ENCODE results near the gene HTR7. TPM values are rescaled to one million over a fixed set of nuclear protein-coding genes. Genes with fewer than 3 reads are reported as not detected.

Gene HTR7
- total and polyA plus RNA-seq, 5 experiments from 2014 or later, result 0.07 TPM; not detected in 4

- Mint-ChIP-seq H3K9me3 (no peaks in the 10 kb centered on the region), H3K27me3 (peaks cover 0 to 4% (median 0%) of the 10 kb centered on the region in 5 donors), H3K4me3 (no peak overlapping the region), H3K4me1 (peaks cover 0 to 10% (median 0%) of the 10 kb centered on the region in 4 donors), H3K27ac (no peak overlapping the region), H3K36me3 (no peaks in the 10 kb centered on the region)
- ATAC-seq (no peak), DNase-seq (no peak)
- POLR2A ChIA-PET, result no interaction called here
Observed at GRCh38 chr10:90788199-90788491, 69.7 kb downstream of the HTR7 start.

- no peak for ATAC-seq
- Mint-ChIP-seq H3K27me3 (peaks cover 0 to 4% (median 0%) of the 10 kb centered on the region in 5 donors), H3K4me1 (peaks cover 0 to 10% (median 0%) of the 10 kb centered on the region in 4 donors), H3K27ac (no peak overlapping the region), H3K36me3 (no peaks in the 10 kb centered on the region), H3K4me3 (no peak overlapping the region), H3K9me3 (no peaks in the 10 kb centered on the region)
- peak in 5 of 10 donors; percentile 7 to 32 (median 21) for DNase-seq
- POLR2A ChIA-PET, result no interaction called here
Observed at GRCh38 chr10:90787393-90788198, 70.2 kb downstream of the HTR7 start.

- H3K4me3 Mint-ChIP-seq, result no peak overlapping the region
- DNase-seq, result no peak
- no peaks in the 10 kb centered on the region for H3K36me3 Mint-ChIP-seq
- no peaks in the 10 kb centered on the region for H3K9me3 Mint-ChIP-seq
- POLR2A ChIA-PET, result no interaction called here
- peaks cover 0 to 4% (median 0%) of the 10 kb centered on the region in 5 donors for H3K27me3 Mint-ChIP-seq
- H3K27ac Mint-ChIP-seq, result no peak overlapping the region
- ATAC-seq, result no peak
- peaks cover 0 to 10% (median 0%) of the 10 kb centered on the region in 4 donors for H3K4me1 Mint-ChIP-seq
Observed at GRCh38 chr10:90785782-90786181, 72.1 kb downstream of the HTR7 start.

GRCh38 chr10:90784771-90785170, 73.1 kb downstream of the HTR7 start:
- H3K4me1 Mint-ChIP-seq, result peaks cover 0 to 10% (median 0%) of the 10 kb centered on the region in 4 donors
- no peak overlapping the region for H3K27ac Mint-ChIP-seq
- POLR2A ChIA-PET, result no interaction called here
- no peak overlapping the region for H3K4me3 Mint-ChIP-seq
- H3K9me3 Mint-ChIP-seq, result no peaks in the 10 kb centered on the region
- H3K36me3 Mint-ChIP-seq, result no peaks in the 10 kb centered on the region
- H3K27me3 Mint-ChIP-seq, result peaks cover 2 to 4% (median 3%) of the 10 kb centered on the region in 5 donors
- DNase-seq, result no peak
- no peak for ATAC-seq

- Mint-ChIP-seq H3K4me3 (no peak overlapping the region), H3K36me3 (no peaks in the 10 kb centered on the region), H3K9me3 (no peaks in the 10 kb centered on the region), H3K27me3 (peaks cover 3 to 13% (median 5%) of the 10 kb centered on the region in 5 donors), H3K4me1 (no peaks in the 10 kb centered on the region), H3K27ac (no peak overlapping the region)
- POLR2A ChIA-PET, result no interaction called here
- ATAC-seq (no peak), DNase-seq (no peak)
Observed at GRCh38 chr10:90780488-90780887, 77.4 kb downstream of the HTR7 start.

GRCh38 chr10:90779548-90779947, 78.3 kb downstream of the HTR7 start:
- H3K9me3 Mint-ChIP-seq, result no peaks in the 10 kb centered on the region
- H3K4me1 Mint-ChIP-seq, result no peaks in the 10 kb centered on the region
- DNase-seq (no peak), ATAC-seq (no peak)
- POLR2A ChIA-PET, result no interaction called here
- peaks cover 3 to 13% (median 5%) of the 10 kb centered on the region in 5 donors for H3K27me3 Mint-ChIP-seq
- no peak overlapping the region for H3K27ac Mint-ChIP-seq
- no peak overlapping the region for H3K4me3 Mint-ChIP-seq
- H3K36me3 Mint-ChIP-seq, result no peaks in the 10 kb centered on the region

- Mint-ChIP-seq H3K4me3 (no peak overlapping the region), H3K27ac (no peak overlapping the region), H3K4me1 (no peaks in the 10 kb centered on the region), H3K36me3 (no peaks in the 10 kb centered on the region), H3K27me3 (peaks cover 3 to 13% (median 5%) of the 10 kb centered on the region in 5 donors), H3K9me3 (no peaks in the 10 kb centered on the region)
- POLR2A ChIA-PET, result no interaction called here
- no peak for ATAC-seq
- DNase-seq, result no peak
Observed at GRCh38 chr10:90777621-90778020, 80.2 kb downstream of the HTR7 start.

GRCh38 chr10:90775351-90776028, 82.3 kb downstream of the HTR7 start:
- no peak overlapping the region for H3K27ac Mint-ChIP-seq

GRCh38 chr10:90769946-90770841, 87.6 kb downstream of the HTR7 start:
- DNase-seq (no peak), ATAC-seq (no peak)
- H3K27me3 Mint-ChIP-seq, result peaks cover 5 to 41% (median 12%) of the 10 kb centered on the region in 5 donors
- POLR2A ChIA-PET, result no interaction called here
- peaks cover 0 to 13% (median 0%) of the 10 kb centered on the region in 9 donors for H3K9me3 Mint-ChIP-seq
- H3K27ac Mint-ChIP-seq, result no peak overlapping the region
- no peaks in the 10 kb centered on the region for H3K36me3 Mint-ChIP-seq
- H3K4me1 Mint-ChIP-seq, result no peaks in the 10 kb centered on the region
- H3K4me3 Mint-ChIP-seq, result no peak overlapping the region

More at GRCh38 chr10:90775351-90776028, 82.3 kb downstream of the HTR7 start:
- H3K9me3 Mint-ChIP-seq, result no peaks in the 10 kb centered on the region
- peaks cover 2 to 13% (median 5%) of the 10 kb centered on the region in 5 donors for H3K27me3 Mint-ChIP-seq
- POLR2A ChIA-PET, result no interaction called here
- no peaks in the 10 kb centered on the region for H3K36me3 Mint-ChIP-seq
- DNase-seq (no peak), ATAC-seq (no peak)
- no peaks in the 10 kb centered on the region for H3K4me1 Mint-ChIP-seq
- H3K4me3 Mint-ChIP-seq, result no peak overlapping the region

GRCh38 chr10:90751107-90751997, 106.5 kb downstream of the HTR7 start:
- H3K27me3 Mint-ChIP-seq, result peaks cover 18 to 50% (median 30%) of the 10 kb centered on the region in 5 donors

GRCh38 chr10:90746829-90747228, 111.0 kb downstream of the HTR7 start:
- Mint-ChIP-seq H3K27ac (no peak overlapping the region), H3K4me3 (no peak overlapping the region), H3K9me3 (no peaks in the 10 kb centered on the region), H3K4me1 (no peaks in the 10 kb centered on the region), H3K36me3 (no peaks in the 10 kb centered on the region), H3K27me3 (peaks cover 17 to 71% (median 31%) of the 10 kb centered on the region in 5 donors)
- DNase-seq (no peak), ATAC-seq (no peak)
- POLR2A ChIA-PET, result no interaction called here

More at GRCh38 chr10:90751107-90751997, 106.5 kb downstream of the HTR7 start:
- Mint-ChIP-seq H3K9me3 (no peaks in the 10 kb centered on the region), H3K4me3 (no peak overlapping the region), H3K36me3 (no peaks in the 10 kb centered on the region), H3K4me1 (no peaks in the 10 kb centered on the region), H3K27ac (no peak overlapping the region)
- peak; percentile 46 to 62 for ATAC-seq
- DNase-seq, result peak in 9 of 10 donors; percentile 2 to 61 (median 26)
- POLR2A ChIA-PET, result no interaction called here

- no peaks in the 10 kb centered on the region for H3K9me3 Mint-ChIP-seq
- no peaks in the 10 kb centered on the region for H3K36me3 Mint-ChIP-seq
- POLR2A ChIA-PET, result no interaction called here
- H3K27me3 Mint-ChIP-seq, result peaks cover 9 to 59% (median 23%) of the 10 kb centered on the region in 5 donors
- H3K4me3 Mint-ChIP-seq, result no peak overlapping the region
- no peak for ATAC-seq
- no peak for DNase-seq
- H3K4me1 Mint-ChIP-seq, result no peaks in the 10 kb centered on the region
- H3K27ac Mint-ChIP-seq, result no peak overlapping the region
Observed at GRCh38 chr10:90745565-90745964, 112.3 kb downstream of the HTR7 start.

Data from naive thymus-derived CD8-positive, alpha-beta T cell (primary cell).